Putamen (tissue), 1 donor: ENCODE measurements around the gene TAP1.
"Not testable (repeated sequence)": the region's sequence is repeated elsewhere in the genome, so short reads cannot be mapped to it uniquely, and the experiment has no call there.

Source experiments
- DNase-seq: peaks from one replicate; pipeline ENCODE4 v3.0.0-alpha.2; 2016; ENCODE audit warnings: low spot score

The TAP1 gene

GRCh38 chr6:32839356-32839755 lies 14.1 kb downstream of the TAP1 start:
- DNase-seq, result no peak

- peak; percentile 91 for DNase-seq
These were observed 15.2 kb downstream of the TAP1 start, which contains the start of gene TAP2 for GRCh38 chr6:32838114-32838958. TAP2 (minus strand) TSS chr6:32838739; CDS start chr6:32838233, 506 bp downstream.

- no peak for DNase-seq
These were observed 15.8 kb downstream of the TAP1 start for GRCh38 chr6:32837651-32838113.

GRCh38 chr6:32836873-32837272 lies 16.6 kb downstream of the TAP1 start:
- DNase-seq, result no peak

GRCh38 chr6:32835167-32835893 lies 18.2 kb downstream of the TAP1 start:
- no peak for DNase-seq

GRCh38 chr6:32833664-32834063 lies 19.8 kb downstream of the TAP1 start:
- no peak for DNase-seq

- DNase-seq, result no peak
These were observed 21.0 kb downstream of the TAP1 start for GRCh38 chr6:32832535-32832934.

GRCh38 chr6:32830936-32831335 lies 22.6 kb downstream of the TAP1 start:
- DNase-seq, result no peak

- no peak for DNase-seq
These were observed 23.5 kb downstream of the TAP1 start for GRCh38 chr6:32830017-32830416.

- no peak for DNase-seq
These were observed 24.0 kb downstream of the TAP1 start for GRCh38 chr6:32829495-32829894.

- no peak for DNase-seq
These were observed 26.5 kb downstream of the TAP1 start for GRCh38 chr6:32827025-32827424.

- peak; percentile 19 for DNase-seq
These were observed 27.5 kb downstream of the TAP1 start for GRCh38 chr6:32825966-32826365.

- DNase-seq, result no peak
These were observed 33.8 kb downstream of the TAP1 start for GRCh38 chr6:32819729-32820128.

- DNase-seq, result no peak
These were observed 34.6 kb downstream of the TAP1 start for GRCh38 chr6:32818867-32819266.

- no peak for DNase-seq
These were observed 36.7 kb downstream of the TAP1 start, which contains the start of gene HLA-DOB for GRCh38 chr6:32816746-32817204. HLA-DOB (minus strand) TSS chr6:32817002; CDS start chr6:32816951, 51 bp downstream.

GRCh38 chr6:32815996-32816395 lies 37.5 kb downstream of the TAP1 start:
- DNase-seq, result no peak

- no peak for DNase-seq
These were observed 38.4 kb downstream of the TAP1 start for GRCh38 chr6:32815115-32815514.

- DNase-seq, result no peak
These were observed 39.4 kb downstream of the TAP1 start for GRCh38 chr6:32814145-32814544.

GRCh38 chr6:32809171-32809570 lies 44.3 kb downstream of the TAP1 start:
- no peak for DNase-seq

- DNase-seq, result no peak
These were observed 46.4 kb downstream of the TAP1 start for GRCh38 chr6:32807020-32807580.

- DNase-seq, result not testable (repeated sequence)
These were observed 48.1 kb downstream of the TAP1 start for GRCh38 chr6:32805404-32805803.

- no peak for DNase-seq
These were observed 50.1 kb downstream of the TAP1 start for GRCh38 chr6:32803416-32803815.

GRCh38 chr6:32799740-32800139 lies 53.8 kb downstream of the TAP1 start:
- DNase-seq, result no peak
